ENCODE data around the gene DOK3.

DNA sequence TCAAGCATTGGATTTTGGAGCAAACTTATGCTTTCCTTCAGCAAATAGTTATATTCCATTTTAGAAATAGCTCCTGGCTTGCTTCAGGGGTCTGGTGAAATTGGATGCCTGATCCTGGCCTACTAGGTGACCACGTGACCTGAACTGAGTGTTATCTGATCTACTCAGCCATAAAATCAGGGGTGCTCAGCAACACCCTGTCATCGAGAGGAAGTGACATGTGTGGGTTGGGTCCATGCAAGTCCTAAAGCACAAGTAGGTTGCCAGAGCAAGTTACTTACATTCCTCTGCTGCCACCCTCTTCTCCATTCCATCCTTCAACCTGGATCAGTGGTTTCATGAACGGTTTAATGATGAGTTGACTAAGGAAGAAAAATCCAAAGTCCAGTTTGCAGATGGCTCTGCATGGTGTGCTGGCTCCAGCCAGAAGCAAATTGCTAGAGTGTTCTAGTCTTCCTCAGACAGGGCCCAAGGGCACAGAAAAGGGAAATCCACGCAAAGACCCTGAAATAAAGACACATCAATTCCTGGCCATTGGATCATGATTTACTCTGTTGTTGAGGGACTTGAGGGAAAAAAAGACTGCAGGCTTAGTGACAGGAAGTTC, 47.5 kb upstream of the DOK3 start:
- TF ChIP-seq, protein P1, sequence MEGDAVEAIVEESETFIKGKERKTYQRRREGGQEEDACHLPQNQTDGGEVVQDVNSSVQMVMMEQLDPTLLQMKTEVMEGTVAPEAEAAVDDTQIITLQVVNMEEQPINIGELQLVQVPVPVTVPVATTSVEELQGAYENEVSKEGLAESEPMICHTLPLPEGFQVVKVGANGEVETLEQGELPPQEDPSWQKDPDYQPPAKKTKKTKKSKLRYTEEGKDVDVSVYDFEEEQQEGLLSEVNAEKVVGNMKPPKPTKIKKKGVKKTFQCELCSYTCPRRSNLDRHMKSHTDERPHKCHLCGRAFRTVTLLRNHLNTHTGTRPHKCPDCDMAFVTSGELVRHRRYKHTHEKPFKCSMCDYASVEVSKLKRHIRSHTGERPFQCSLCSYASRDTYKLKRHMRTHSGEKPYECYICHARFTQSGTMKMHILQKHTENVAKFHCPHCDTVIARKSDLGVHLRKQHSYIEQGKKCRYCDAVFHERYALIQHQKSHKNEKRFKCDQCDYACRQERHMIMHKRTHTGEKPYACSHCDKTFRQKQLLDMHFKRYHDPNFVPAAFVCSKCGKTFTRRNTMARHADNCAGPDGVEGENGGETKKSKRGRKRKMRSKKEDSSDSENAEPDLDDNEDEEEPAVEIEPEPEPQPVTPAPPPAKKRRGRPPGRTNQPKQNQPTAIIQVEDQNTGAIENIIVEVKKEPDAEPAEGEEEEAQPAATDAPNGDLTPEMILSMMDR (IDR thresholded peaks at IDR 0.05): no peak
- TF ChIP-seq POLR2AphosphoS5 (IDR thresholded peaks at IDR 0.05) (no peak), POLR2A (IDR thresholded peaks at IDR 0.05) (no peak), EP300 (IDR thresholded peaks at IDR 0.05) (no peak)
